ENCODE results near the gene MNAT1.

Gene MNAT1

DNA sequence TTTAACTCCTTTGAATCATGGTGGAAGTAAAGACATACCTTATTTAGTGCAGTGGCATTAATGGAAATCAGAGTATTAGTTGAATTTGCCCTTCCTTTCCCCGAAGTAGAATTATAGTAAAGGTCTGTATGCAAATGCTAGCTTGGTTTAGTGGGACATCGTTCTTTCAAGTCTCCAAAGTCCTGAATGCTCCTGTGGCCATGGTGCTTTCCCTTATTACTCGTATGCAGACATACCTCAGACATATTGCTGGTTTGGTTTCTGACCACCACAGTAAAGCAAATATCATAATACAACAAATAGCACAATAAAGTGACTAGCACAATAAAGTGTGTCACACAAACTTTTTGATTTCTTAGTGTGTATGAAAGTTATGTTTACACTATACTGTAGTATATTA lies 52.3 kb downstream of the MNAT1 start:
- Histone ChIP-seq H3K4me2 (ENCODE audit: low read length) (no peak overlapping the region), H3K4me3 (ENCODE audit: low read length) (no peak overlapping the region), H3K36me3 (ENCODE audit: control insufficient read depth, low read length) (peaks cover 6% of the 10 kb centered on the region), H3K79me2 (ENCODE audit: control insufficient read depth, low read length) (peaks cover 31% of the 10 kb centered on the region), H3K9me2 (replicated peaks; ENCODE audit: control insufficient read depth, low read length) (no peaks in the 10 kb centered on the region), H3K4me1 (ENCODE audit: control insufficient read depth, low read length) (no peaks in the 10 kb centered on the region), H3F3A (ENCODE audit: control insufficient read depth, insufficient read depth) (no peaks in the 10 kb centered on the region), H3K27me3 (ENCODE audit: control insufficient read depth, low read length) (no peaks in the 10 kb centered on the region), H3K9me3 (ENCODE audit: control insufficient read depth, insufficient read depth, low read length) (no peaks in the 10 kb centered on the region), H4K20me1 (ENCODE audit: control insufficient read depth, insufficient read depth, low read depth, low read length) (no peaks in the 10 kb centered on the region), H3K27ac (ENCODE audit: low read depth, low read length) (no peak overlapping the region)
- no peak for TF ChIP-seq EZH2phosphoT487 (IDR thresholded peaks at IDR 0.05; ENCODE audit: borderline replicate concordance, low read length)
- TF ChIP-seq, protein P1, sequence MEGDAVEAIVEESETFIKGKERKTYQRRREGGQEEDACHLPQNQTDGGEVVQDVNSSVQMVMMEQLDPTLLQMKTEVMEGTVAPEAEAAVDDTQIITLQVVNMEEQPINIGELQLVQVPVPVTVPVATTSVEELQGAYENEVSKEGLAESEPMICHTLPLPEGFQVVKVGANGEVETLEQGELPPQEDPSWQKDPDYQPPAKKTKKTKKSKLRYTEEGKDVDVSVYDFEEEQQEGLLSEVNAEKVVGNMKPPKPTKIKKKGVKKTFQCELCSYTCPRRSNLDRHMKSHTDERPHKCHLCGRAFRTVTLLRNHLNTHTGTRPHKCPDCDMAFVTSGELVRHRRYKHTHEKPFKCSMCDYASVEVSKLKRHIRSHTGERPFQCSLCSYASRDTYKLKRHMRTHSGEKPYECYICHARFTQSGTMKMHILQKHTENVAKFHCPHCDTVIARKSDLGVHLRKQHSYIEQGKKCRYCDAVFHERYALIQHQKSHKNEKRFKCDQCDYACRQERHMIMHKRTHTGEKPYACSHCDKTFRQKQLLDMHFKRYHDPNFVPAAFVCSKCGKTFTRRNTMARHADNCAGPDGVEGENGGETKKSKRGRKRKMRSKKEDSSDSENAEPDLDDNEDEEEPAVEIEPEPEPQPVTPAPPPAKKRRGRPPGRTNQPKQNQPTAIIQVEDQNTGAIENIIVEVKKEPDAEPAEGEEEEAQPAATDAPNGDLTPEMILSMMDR (IDR thresholded peaks at IDR 0.05; ENCODE audit: low read depth, low read length, poor library complexity, severe bottlenecking) = no peak

DNA sequence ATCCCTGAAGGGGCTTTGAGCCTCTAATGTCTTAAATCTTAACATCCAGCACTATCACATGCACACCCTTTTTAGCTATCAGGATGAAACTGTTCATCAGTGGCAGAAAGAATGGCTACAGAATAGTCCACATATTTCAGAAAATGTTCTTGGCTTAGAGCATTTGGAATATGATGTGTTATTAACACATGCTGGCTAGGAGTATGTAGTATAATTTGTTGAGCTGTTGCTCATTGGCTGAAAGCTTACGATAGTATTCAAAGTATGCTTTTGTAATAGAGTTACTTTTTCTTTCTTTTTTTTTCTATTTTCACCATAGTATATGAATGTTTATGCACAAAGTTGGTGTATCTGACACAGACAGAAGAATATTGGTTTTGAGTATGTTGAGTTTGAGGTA lies 55.1 kb downstream of the MNAT1 start:
- H3K9me2 ChIP-seq (replicated peaks; ENCODE audit: control insufficient read depth, low read length) = no peaks in the 10 kb centered on the region
- H3K9me3 ChIP-seq (ENCODE audit: control insufficient read depth, insufficient read depth, low read length) = no peaks in the 10 kb centered on the region
- H3K4me3 ChIP-seq (ENCODE audit: low read length) = no peak overlapping the region
- H3F3A ChIP-seq (ENCODE audit: control insufficient read depth, insufficient read depth) = no peaks in the 10 kb centered on the region
- no peak overlapping the region for H3K27ac ChIP-seq (ENCODE audit: low read depth, low read length)
- peaks cover 6% of the 10 kb centered on the region for H3K36me3 ChIP-seq (ENCODE audit: control insufficient read depth, low read length)
- TF ChIP-seq, protein P1 (IDR thresholded peaks at IDR 0.05; ENCODE audit: low read depth, low read length, poor library complexity, severe bottlenecking) = no peak
- TF ChIP-seq EZH2phosphoT487 (IDR thresholded peaks at IDR 0.05; ENCODE audit: borderline replicate concordance, low read length) = no peak
- no peaks in the 10 kb centered on the region for H3K4me1 ChIP-seq (ENCODE audit: control insufficient read depth, low read length)
- H3K79me2 ChIP-seq (ENCODE audit: control insufficient read depth, low read length) = peaks cover 11% of the 10 kb centered on the region
- no peaks in the 10 kb centered on the region for H3K27me3 ChIP-seq (ENCODE audit: control insufficient read depth, low read length)
- H4K20me1 ChIP-seq (ENCODE audit: control insufficient read depth, insufficient read depth, low read depth, low read length) = no peaks in the 10 kb centered on the region
- H3K4me2 ChIP-seq (ENCODE audit: low read length) = no peak overlapping the region

DNA sequence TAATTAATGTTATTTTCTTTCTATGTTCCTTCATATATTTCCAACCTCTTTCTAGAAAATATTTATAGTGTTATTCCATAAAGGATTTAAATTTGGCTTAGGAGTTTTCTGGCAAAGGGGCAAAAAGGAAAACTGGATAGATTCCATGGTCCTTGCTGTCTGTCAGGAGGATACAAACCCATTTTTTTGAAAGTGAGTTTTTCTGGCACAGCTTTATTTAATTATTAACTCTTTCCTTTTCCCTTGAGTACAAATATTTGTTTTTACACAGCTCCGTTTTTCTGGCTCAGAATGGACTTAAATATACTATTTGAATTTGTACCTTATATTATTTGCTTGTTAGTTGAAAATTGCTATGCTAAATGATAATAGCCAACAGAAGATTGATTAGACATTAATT lies 56.3 kb downstream of the MNAT1 start:
- Histone ChIP-seq H4K20me1 (ENCODE audit: control insufficient read depth, insufficient read depth, low read depth, low read length) (no peaks in the 10 kb centered on the region), H3K9me2 (replicated peaks; ENCODE audit: control insufficient read depth, low read length) (no peaks in the 10 kb centered on the region), H3K27me3 (ENCODE audit: control insufficient read depth, low read length) (no peaks in the 10 kb centered on the region), H3K27ac (ENCODE audit: low read depth, low read length) (no peak overlapping the region), H3K79me2 (ENCODE audit: control insufficient read depth, low read length) (peaks cover 11% of the 10 kb centered on the region), H3K4me1 (ENCODE audit: control insufficient read depth, low read length) (no peaks in the 10 kb centered on the region), H3F3A (ENCODE audit: control insufficient read depth, insufficient read depth) (no peaks in the 10 kb centered on the region), H3K4me3 (ENCODE audit: low read length) (no peak overlapping the region), H3K9me3 (ENCODE audit: control insufficient read depth, insufficient read depth, low read length) (no peaks in the 10 kb centered on the region), H3K4me2 (ENCODE audit: low read length) (no peak overlapping the region), H3K36me3 (ENCODE audit: control insufficient read depth, low read length) (peaks cover 6% of the 10 kb centered on the region)
- TF ChIP-seq EZH2phosphoT487 (IDR thresholded peaks at IDR 0.05; ENCODE audit: borderline replicate concordance, low read length) = no peak
- TF ChIP-seq, protein P1 (IDR thresholded peaks at IDR 0.05; ENCODE audit: low read depth, low read length, poor library complexity, severe bottlenecking) = no peak

DNA sequence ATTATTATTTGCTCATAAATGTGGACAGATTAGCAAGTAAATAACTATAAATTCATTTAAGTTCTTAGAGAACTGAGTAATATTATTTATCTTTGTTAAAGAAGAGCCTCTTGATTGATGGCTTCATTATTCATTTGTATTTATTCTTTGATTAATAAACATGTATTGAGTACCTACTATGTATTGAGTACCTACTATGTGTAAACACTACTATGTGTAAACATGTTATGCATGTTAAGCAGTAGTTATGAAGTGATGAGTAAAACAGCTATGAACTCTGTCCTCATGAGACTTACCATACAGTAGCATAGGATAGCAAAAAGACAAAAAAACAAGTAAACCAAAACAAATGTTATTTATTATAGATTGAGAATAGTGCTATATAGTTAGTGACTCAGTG lies 61.9 kb downstream of the MNAT1 start:
- Histone ChIP-seq H3F3A (ENCODE audit: control insufficient read depth, insufficient read depth) (no peaks in the 10 kb centered on the region), H3K27ac (ENCODE audit: low read depth, low read length) (no peak overlapping the region), H3K4me1 (ENCODE audit: control insufficient read depth, low read length) (no peaks in the 10 kb centered on the region), H3K9me2 (replicated peaks; ENCODE audit: control insufficient read depth, low read length) (no peaks in the 10 kb centered on the region), H3K79me2 (ENCODE audit: control insufficient read depth, low read length) (no peaks in the 10 kb centered on the region; the same call in 1 of the 2 replicates), H3K4me3 (ENCODE audit: low read length) (no peak overlapping the region), H3K9me3 (ENCODE audit: control insufficient read depth, insufficient read depth, low read length) (no peaks in the 10 kb centered on the region), H4K20me1 (ENCODE audit: control insufficient read depth, insufficient read depth, low read depth, low read length) (no peaks in the 10 kb centered on the region), H3K27me3 (ENCODE audit: control insufficient read depth, low read length) (no peaks in the 10 kb centered on the region), H3K36me3 (ENCODE audit: control insufficient read depth, low read length) (peaks cover 21% of the 10 kb centered on the region), H3K4me2 (ENCODE audit: low read length) (no peak overlapping the region)
- no peak for TF ChIP-seq EZH2phosphoT487 (IDR thresholded peaks at IDR 0.05; ENCODE audit: borderline replicate concordance, low read length)
- TF ChIP-seq, protein P1 (IDR thresholded peaks at IDR 0.05; ENCODE audit: low read depth, low read length, poor library complexity, severe bottlenecking) = no peak
